Vagina (tissue), 2 donors: Measurements from ENCODE around the gene THPO.

Experiments
- POLR2A ChIP-seq, 2 donors: fragments of 450-650 bp; IDR thresholded peaks; one replicate each; pipeline ENCODE4 v1.6.1; 2017; ENCODE audit warnings: antibody characterized with exemption in 2 of 2, mild to moderate bottlenecking in 2 of 2, moderate library complexity in 2 of 2
- POLR2AphosphoS5 ChIP-seq, 2 donors: sonication (generic); formaldehyde crosslinking; IDR thresholded peaks; one replicate each; pipeline ENCODE4 v1.9.0; 2017; ENCODE audit warnings: antibody characterized with exemption in 2 of 2, mild to moderate bottlenecking in 2 of 2, low read depth in 1 of 2; ENCODE audit not compliant: insufficient read depth in 1 of 2
- TF ChIP-seq, protein P1 (sequence below), 3 experiments: fragments of 450-650 bp in 2 of 3; fragments of 200-600 bp in 1 of 3; sonication (generic) in 1 of 3; IDR thresholded peaks; one replicate each; pipeline ENCODE4 v1.5.1; 2017 to 2019; ENCODE audit warnings: antibody characterized with exemption in 3 of 3, mild to moderate bottlenecking in 2 of 3, moderate library complexity in 2 of 3

DNA sequence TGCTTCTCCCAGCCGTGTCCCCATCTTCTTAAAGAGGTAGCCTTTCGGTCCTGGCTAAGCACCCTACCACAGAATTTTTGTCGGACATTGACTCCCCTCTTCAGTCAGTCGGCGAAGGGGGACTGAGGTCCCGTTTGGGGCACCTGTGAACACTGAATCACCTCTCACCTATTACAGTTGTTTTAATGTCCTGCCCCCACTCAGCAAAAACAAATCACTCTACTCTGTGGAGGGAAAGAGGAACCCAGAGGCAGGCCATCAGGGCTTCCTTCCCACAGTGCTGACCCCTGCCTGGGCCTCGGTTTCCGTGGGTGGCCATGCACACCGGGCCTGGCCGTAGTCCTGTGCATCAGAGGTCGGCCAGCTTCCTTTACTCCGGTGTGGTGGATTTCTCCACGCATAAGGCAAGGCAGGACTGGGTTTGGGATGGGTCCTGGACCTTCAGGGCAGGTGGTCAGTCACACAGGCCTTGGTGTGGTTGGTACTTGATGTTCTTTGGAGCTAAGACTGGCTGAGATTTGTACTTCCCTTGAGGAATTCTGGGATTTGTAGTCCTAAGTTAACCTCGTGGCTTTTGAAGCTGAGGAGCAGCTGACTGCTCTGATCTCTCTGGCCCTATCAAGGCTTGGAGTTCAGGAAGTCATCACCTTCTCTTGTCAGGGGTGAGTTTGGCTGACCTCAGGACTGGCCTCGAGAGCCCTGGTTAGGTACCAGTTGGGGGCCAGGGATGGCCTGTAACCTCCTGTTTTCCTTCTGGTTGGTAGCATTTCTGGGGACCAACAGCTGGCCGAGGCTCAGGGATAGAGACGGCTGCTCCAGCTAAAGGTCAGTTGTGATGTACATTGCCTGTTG is 41.2 kb downstream of the THPO start:
- no peak for TF ChIP-seq POLR2A (IDR thresholded peaks at IDR 0.05)
- TF ChIP-seq, protein P1, sequence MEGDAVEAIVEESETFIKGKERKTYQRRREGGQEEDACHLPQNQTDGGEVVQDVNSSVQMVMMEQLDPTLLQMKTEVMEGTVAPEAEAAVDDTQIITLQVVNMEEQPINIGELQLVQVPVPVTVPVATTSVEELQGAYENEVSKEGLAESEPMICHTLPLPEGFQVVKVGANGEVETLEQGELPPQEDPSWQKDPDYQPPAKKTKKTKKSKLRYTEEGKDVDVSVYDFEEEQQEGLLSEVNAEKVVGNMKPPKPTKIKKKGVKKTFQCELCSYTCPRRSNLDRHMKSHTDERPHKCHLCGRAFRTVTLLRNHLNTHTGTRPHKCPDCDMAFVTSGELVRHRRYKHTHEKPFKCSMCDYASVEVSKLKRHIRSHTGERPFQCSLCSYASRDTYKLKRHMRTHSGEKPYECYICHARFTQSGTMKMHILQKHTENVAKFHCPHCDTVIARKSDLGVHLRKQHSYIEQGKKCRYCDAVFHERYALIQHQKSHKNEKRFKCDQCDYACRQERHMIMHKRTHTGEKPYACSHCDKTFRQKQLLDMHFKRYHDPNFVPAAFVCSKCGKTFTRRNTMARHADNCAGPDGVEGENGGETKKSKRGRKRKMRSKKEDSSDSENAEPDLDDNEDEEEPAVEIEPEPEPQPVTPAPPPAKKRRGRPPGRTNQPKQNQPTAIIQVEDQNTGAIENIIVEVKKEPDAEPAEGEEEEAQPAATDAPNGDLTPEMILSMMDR (IDR thresholded peaks at IDR 0.05): no peak
- TF ChIP-seq POLR2AphosphoS5 (IDR thresholded peaks at IDR 0.05; ENCODE audit: insufficient read depth in 1 of 2, low read depth in 1 of 2): peak; percentile 57 to 58
